IMR-90 (cell line): ENCODE measurements around the gene SLC39A2. TPM values are rescaled to one million over a fixed set of nuclear protein-coding genes. Genes with fewer than 3 reads are reported as not detected.

Source experiments
- ATAC-seq: fragments of 200-7000 bp; cut with Tn5 transposase; 2 replicates; pipeline ENCODE4 v1.9.1; 2020; ENCODE audit warnings: low read depth, mild to moderate bottlenecking, moderate library complexity
- BruUV-seq: library from RNA; stranded (reverse); fragments of 400-500 nt; replicated peaks from 2 replicates; lab custom pipeline; 2021; lab: Mats Ljungman, UMichigan
- CTCF ChIA-PET: fragments of 300-600 bp; formaldehyde crosslinking; extraction: SDS; loops from one replicate; lab custom pipeline; 2021; ENCODE audit warnings: antibody characterized with exemption; lab: Yijun Ruan, JAX
- POLR2A ChIA-PET: fragments of 300-600 bp; sonication (Branson Sonifier 250); formaldehyde crosslinking; loops from one replicate; lab custom pipeline; 2022; ENCODE audit warnings: antibody characterized with exemption; ENCODE audit not compliant: unreplicated experiment; lab: Charles Lee
- DNase-seq: peaks from one replicate; pipeline ENCODE4 v3.0.0; 2013
- H2AFZ ChIP-seq: replicated peaks from 2 replicates; pipeline ENCODE3; 2013; ENCODE audit warnings: low read length, mild to moderate bottlenecking; ENCODE audit not compliant: poor library complexity
- H2AK5ac ChIP-seq: 2 replicates; pipeline ENCODE4 v1.6.1; 2013; ENCODE audit warnings: low read depth, low read length, inconsistent platforms
- H2AK9ac ChIP-seq: replicated peaks from 2 replicates; pipeline ENCODE3; 2013; ENCODE audit warnings: mild to moderate bottlenecking, low read depth, low read length, moderate library complexity; ENCODE audit not compliant: poor library complexity
- H2BK120ac ChIP-seq: 2 replicates; pipeline ENCODE4 v1.6.1; 2013; ENCODE audit warnings: low read depth, low read length, inconsistent platforms
- H2BK15ac ChIP-seq: 3 replicates; pipeline ENCODE4 v1.6.1; 2013; ENCODE audit warnings: low read depth, low read length, inconsistent platforms
- H2BK20ac ChIP-seq: 2 replicates; pipeline ENCODE4 v1.6.1; 2013; ENCODE audit warnings: low read depth, mild to moderate bottlenecking, inconsistent platforms, low read length, moderate library complexity
- H2BK5ac ChIP-seq: 2 replicates; pipeline ENCODE4 v1.6.1; 2013; ENCODE audit warnings: mild to moderate bottlenecking, low read depth, low read length, inconsistent platforms; ENCODE audit not compliant: poor library complexity, severe bottlenecking
- H3K14ac ChIP-seq: replicated peaks from 2 replicates; pipeline ENCODE4 v1.6.1; 2013; ENCODE audit warnings: low read depth, low read length, inconsistent platforms
- H3K18ac ChIP-seq: 2 replicates; pipeline ENCODE4 v1.6.1; 2013; ENCODE audit warnings: low read depth, low read length, control low read depth
- H3K23ac ChIP-seq: 2 replicates; pipeline ENCODE4 v1.6.1; 2013; ENCODE audit warnings: low read depth, low read length, inconsistent platforms
- H3K27ac ChIP-seq: 2 replicates; pipeline ENCODE4 v1.5.1; 2013; ENCODE audit warnings: mild to moderate bottlenecking, control low read depth, low read length; ENCODE audit not compliant: insufficient read depth
- H3K27me3 ChIP-seq: 2 replicates; pipeline ENCODE4 v1.6.1; 2013; ENCODE audit warnings: low read length; ENCODE audit not compliant: control insufficient read depth, insufficient read depth
- H3K36me3 ChIP-seq: 2 replicates; pipeline ENCODE4 v1.6.1; 2013; ENCODE audit warnings: low read length, mixed read lengths; ENCODE audit not compliant: control insufficient read depth, insufficient read depth
- H3K4ac ChIP-seq: 2 replicates; pipeline ENCODE4 v1.6.1; 2013; ENCODE audit warnings: low read depth, low read length, inconsistent platforms
- H3K4me1 ChIP-seq: 2 replicates; pipeline ENCODE4 v1.6.1; 2013; ENCODE audit warnings: low read length, mixed read lengths; ENCODE audit not compliant: control insufficient read depth, insufficient read depth
- H3K4me2 ChIP-seq: 2 replicates; pipeline ENCODE4 v1.6.1; 2013; ENCODE audit warnings: low read depth, mild to moderate bottlenecking, control low read depth, low read length, moderate library complexity
- H3K4me3 ChIP-seq: 2 replicates; pipeline ENCODE4 v1.5.1; 2013; ENCODE audit warnings: low read depth, mild to moderate bottlenecking, control low read depth, low read length, moderate library complexity; ENCODE audit not compliant: insufficient read depth
- H3K56ac ChIP-seq: 2 replicates; pipeline ENCODE4 v1.6.1; 2013; ENCODE audit warnings: low read length, inconsistent platforms; ENCODE audit not compliant: insufficient read depth; ENCODE audit errors: extremely low read depth
- H3K79me1 ChIP-seq, 2 experiments: 2 replicates each; pipeline ENCODE4 v1.6.1; 2013; ENCODE audit warnings: low read length in 2 of 2, inconsistent platforms in 1 of 2, low read depth in 1 of 2
- H3K9ac ChIP-seq: 2 replicates; pipeline ENCODE4 v1.6.1; 2013; ENCODE audit warnings: low read depth, low read length, control low read depth
- H3K9me1 ChIP-seq: 2 replicates; pipeline ENCODE4 v1.6.1; 2013; ENCODE audit warnings: low read length, inconsistent platforms; ENCODE audit not compliant: insufficient read depth
- H3K9me3 ChIP-seq: 2 replicates; pipeline ENCODE4 v1.6.1; 2013; ENCODE audit warnings: low read length; ENCODE audit not compliant: control insufficient read depth, insufficient read depth
- H4K20me1 ChIP-seq: 2 replicates; pipeline ENCODE4 v1.6.1; 2013; ENCODE audit warnings: low read length, inconsistent platforms; ENCODE audit not compliant: insufficient read depth
- H4K5ac ChIP-seq: 2 replicates; pipeline ENCODE4 v1.6.1; 2013; ENCODE audit warnings: mild to moderate bottlenecking, low read depth, low read length, control low read depth
- H4K8ac ChIP-seq, 2 experiments: 2 replicates each; pipeline ENCODE4 v1.6.1; 2013; ENCODE audit warnings: low read depth in 2 of 2, low read length in 2 of 2, control low read depth in 1 of 2, inconsistent platforms in 1 of 2
- H4K91ac ChIP-seq: 2 replicates; pipeline ENCODE4 v1.6.1; 2013; ENCODE audit warnings: low read depth, low read length, inconsistent platforms; ENCODE audit not compliant: insufficient read depth
- BHLHE40 ChIP-seq: fragments of 150-350 bp; IDR thresholded peaks from 2 replicates; pipeline ENCODE4 v1.6.1; 2016; ENCODE audit warnings: mild to moderate bottlenecking, low read depth, low read length
- CEBPB ChIP-seq: IDR thresholded peaks from 2 replicates; pipeline ENCODE4 v1.6.1; 2012; ENCODE audit warnings: low read depth, low read length, improper control_type of control experiment
- CHD1 ChIP-seq: IDR thresholded peaks from 2 replicates; pipeline ENCODE4 v1.6.1; 2012; ENCODE audit warnings: low read depth, low read length, improper control_type of control experiment
- CTCF ChIP-seq: conservative IDR thresholded peaks from 2 replicates; pipeline ENCODE4 v1.5.1; 2012; ENCODE audit warnings: mild to moderate bottlenecking, low read depth, low read length, improper control_type of control experiment
- FOS ChIP-seq: fragments of 150-350 bp; IDR thresholded peaks from 2 replicates; pipeline ENCODE4 v1.6.1; 2016; ENCODE audit warnings: low read depth, low read length
- MAFK ChIP-seq: IDR thresholded peaks from 2 replicates; pipeline ENCODE4 v1.6.1; 2012; ENCODE audit warnings: low read depth, low read length, improper control_type of control experiment
- MAZ ChIP-seq: IDR thresholded peaks from 2 replicates; pipeline ENCODE4 v1.6.1; 2012; ENCODE audit warnings: low read depth, mild to moderate bottlenecking, low read length, improper control_type of control experiment, moderate library complexity, borderline replicate concordance
- MXI1 ChIP-seq: IDR thresholded peaks from 2 replicates; pipeline ENCODE4 v1.6.1; 2012; ENCODE audit warnings: low read depth, mild to moderate bottlenecking, low read length, moderate library complexity, borderline replicate concordance
- NFE2L2 ChIP-seq: fragments of 150-350 bp; IDR thresholded peaks from 2 replicates; pipeline ENCODE4 v1.6.1; 2016; ENCODE audit warnings: low read depth, mild to moderate bottlenecking, low read length
- POLR2A ChIP-seq: IDR thresholded peaks from 2 replicates; pipeline ENCODE4 v1.6.1; 2012; ENCODE audit warnings: mild to moderate bottlenecking, low read depth, low read length
- RAD21 ChIP-seq: IDR thresholded peaks from 2 replicates; pipeline ENCODE4 v1.6.1; 2012; ENCODE audit warnings: low read length, improper control_type of control experiment
- RCOR1 ChIP-seq: IDR thresholded peaks from 2 replicates; pipeline ENCODE4 v1.6.1; 2012; ENCODE audit warnings: mild to moderate bottlenecking, low read length, improper control_type of control experiment; ENCODE audit not compliant: insufficient replicate concordance
- RFX5 ChIP-seq: IDR thresholded peaks from 2 replicates; pipeline ENCODE4 v1.8.0; 2012; ENCODE audit warnings: low read depth, mild to moderate bottlenecking, low read length, moderate library complexity
- SMC3 ChIP-seq: fragments of 150-350 bp; IDR thresholded peaks from 2 replicates; pipeline ENCODE4 v1.6.1; 2016; ENCODE audit warnings: low read depth, mild to moderate bottlenecking, antibody characterized with exemption, low read length, moderate library complexity
- WGBS, 2 experiments: methylation state at CpG; one replicate each; pipeline versions ENCODE4 v1.1.5 to v1.1.7; 2013; ENCODE audit warnings: missing lambda C conversion rate in 2 of 2; ENCODE audit not compliant: insufficient read length in 1 of 2; ENCODE audit errors: extremely low coverage in 2 of 2; 5-methylcytosine and 5-hydroxymethylcytosine counted together
- dilution Hi-C: fragments of 300-500 bp; cut with HindIII; formaldehyde crosslinking; loops from one replicate; pipeline ENCODE4 v1.14.3; 2018; ENCODE audit warnings: low sequenced_read_pairs; ENCODE audit not compliant: unreplicated experiment
- in situ Hi-C: fragments of 300-500 bp; cut with MboI; formaldehyde crosslinking; loops from 3 replicates; pipeline ENCODE4 v1.14.3; 2019; ENCODE audit warnings: low sequenced_read_pairs, inconsistent platforms, mixed read lengths
- intact Hi-C: fragments of 100-400 bp; cut with micrococcal nuclease; formaldehyde crosslinking; loops from 2 replicates; pipeline ENCODE4 v1.10.0; 2022
- polyA plus RNA-seq, 3 experiments: library from polyadenylated mRNA; depleted of rRNA; stranded (reverse); fragments of >200 nt; gene quantifications; 2 replicates each; pipeline ENCODE4 v1.2.3, GENCODE V29; 2012; ENCODE audit warnings: low replicate concordance in 1 of 3
- total RNA-seq: library from RNA; depleted of rRNA; stranded (reverse); fragments of >200 nt; gene quantifications from 2 replicates; pipeline ENCODE4 v1.2.3, GENCODE V29; 2012
- TF ChIP-seq, protein P1 (sequence below): fragments of 150-350 bp; IDR thresholded peaks from 2 replicates; pipeline ENCODE4 v1.6.1; 2016; ENCODE audit warnings: low read depth, mild to moderate bottlenecking, low read length, moderate library complexity, borderline replicate concordance
- TF ChIP-seq, protein P2 (sequence below): fragments of 150-350 bp; IDR thresholded peaks from 2 replicates; pipeline ENCODE4 v1.6.1; 2017; ENCODE audit warnings: mild to moderate bottlenecking, antibody characterized with exemption, low read length, low read depth

Gene SLC39A2
- total and polyA plus RNA-seq, 2 of the 4 experiments (the other 2 are of a cell fraction), result not detected

- ChIA-PET CTCF (no interaction called here), POLR2A (no interaction called here)
- peaks cover 59% of the 10 kb centered on the region for H3K27me3 ChIP-seq
- no peaks in the 10 kb centered on the region for H3K4me1 ChIP-seq
- no peaks in the 10 kb centered on the region for H3K36me3 ChIP-seq
- no peaks in the 10 kb centered on the region for H3K9me3 ChIP-seq
- H3K4me2 ChIP-seq, result no peak overlapping the region
- H3K56ac ChIP-seq, result no peak overlapping the region
- no peak overlapping the region for H3K4me3 ChIP-seq
- TF ChIP-seq BHLHE40, result no peak
- TF ChIP-seq MXI1, result no peak
- TF ChIP-seq CHD1, result no peak
- TF ChIP-seq CTCF, result no peak
- no peak for TF ChIP-seq CEBPB
- TF ChIP-seq SMC3, result no peak
- TF ChIP-seq MAFK, result no peak
- TF ChIP-seq, protein P1, sequence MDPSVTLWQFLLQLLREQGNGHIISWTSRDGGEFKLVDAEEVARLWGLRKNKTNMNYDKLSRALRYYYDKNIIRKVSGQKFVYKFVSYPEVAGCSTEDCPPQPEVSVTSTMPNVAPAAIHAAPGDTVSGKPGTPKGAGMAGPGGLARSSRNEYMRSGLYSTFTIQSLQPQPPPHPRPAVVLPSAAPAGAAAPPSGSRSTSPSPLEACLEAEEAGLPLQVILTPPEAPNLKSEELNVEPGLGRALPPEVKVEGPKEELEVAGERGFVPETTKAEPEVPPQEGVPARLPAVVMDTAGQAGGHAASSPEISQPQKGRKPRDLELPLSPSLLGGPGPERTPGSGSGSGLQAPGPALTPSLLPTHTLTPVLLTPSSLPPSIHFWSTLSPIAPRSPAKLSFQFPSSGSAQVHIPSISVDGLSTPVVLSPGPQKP, result no peak
- TF ChIP-seq RCOR1, result no peak
- no peak for TF ChIP-seq MAZ
- no peak for TF ChIP-seq FOS
- no peak for TF ChIP-seq NFE2L2
- no peak for TF ChIP-seq RFX5
- no peak for TF ChIP-seq RAD21
- TF ChIP-seq, protein P2, sequence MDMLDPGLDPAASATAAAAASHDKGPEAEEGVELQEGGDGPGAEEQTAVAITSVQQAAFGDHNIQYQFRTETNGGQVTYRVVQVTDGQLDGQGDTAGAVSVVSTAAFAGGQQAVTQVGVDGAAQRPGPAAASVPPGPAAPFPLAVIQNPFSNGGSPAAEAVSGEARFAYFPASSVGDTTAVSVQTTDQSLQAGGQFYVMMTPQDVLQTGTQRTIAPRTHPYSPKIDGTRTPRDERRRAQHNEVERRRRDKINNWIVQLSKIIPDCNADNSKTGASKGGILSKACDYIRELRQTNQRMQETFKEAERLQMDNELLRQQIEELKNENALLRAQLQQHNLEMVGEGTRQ, result no peak
- TF ChIP-seq POLR2A, result no peak
- intact Hi-C loops, result no loop called here
- no peak overlapping the region for H3K18ac ChIP-seq
- no peak overlapping the region; the same call in 1 of the 2 replicates for H3K23ac ChIP-seq
- H2AK5ac ChIP-seq, result no peak overlapping the region
- H3K4ac ChIP-seq, result no peak overlapping the region
- no peak overlapping the region for H2BK5ac ChIP-seq
- no peak overlapping the region for H3K27ac ChIP-seq
- H2BK120ac ChIP-seq, result no peak overlapping the region
- no peak overlapping the region for H4K8ac ChIP-seq
- WGBS, 2 experiments, result 83% methylated on average over 1 of the region's 5 CpGs; no CpG with 5 or more reads in 1 of the 2 experiments
- no TSS peak for BruUV-seq
- H3K14ac ChIP-seq, result no peak overlapping the region
- no peak overlapping the region for H4K91ac ChIP-seq
- no peaks in the 10 kb centered on the region for H4K20me1 ChIP-seq
- no peak overlapping the region for H2BK15ac ChIP-seq
- no peak overlapping the region for H3K9ac ChIP-seq
- H4K5ac ChIP-seq, result no peak overlapping the region
- H2BK20ac ChIP-seq, result no peak overlapping the region
- dilution Hi-C loops, result no loop called here
- peak overlapping the region; percentile 24 for H2AFZ ChIP-seq
- H2AK9ac ChIP-seq, result no peak overlapping the region
- H3K79me1 ChIP-seq, result no peaks in the 10 kb centered on the region
- ATAC-seq (no peak), DNase-seq (no peak)
- in situ Hi-C loops, result no loop called here
- H3K9me1 ChIP-seq, result no peaks in the 10 kb centered on the region
These were observed 23.6 kb downstream of the SLC39A2 start for GRCh38 chr14:21022686-21023085.
